Right cardiac atrium (tissue), 5 donors: ENCODE data around the gene RBM44. TPM values are rescaled to one million over a fixed set of nuclear protein-coding genes. Genes with fewer than 3 reads are reported as not detected.

ENCODE experiments used
- ATAC-seq, 2 donors: fragments of 200-7000 bp; cut with Tn5 transposase; one replicate each; pipeline versions ENCODE4 v1.8.0 to v1.9.1; 2020; ENCODE audit warnings: moderate library complexity in 2 of 2, mild to moderate bottlenecking in 1 of 2
- DNase-seq, 3 donors: peaks; one replicate each; pipeline ENCODE4 v3.0.0-alpha.2; 2020
- H3K27ac ChIP-seq: one replicate; pipeline ENCODE4 v1.5.1; 2013; ENCODE audit warnings: mild to moderate bottlenecking, low read length, control low read depth, moderate library complexity
- H3K27me3 ChIP-seq: one replicate; pipeline ENCODE4 v1.6.1; 2013; ENCODE audit not compliant: control insufficient read depth, insufficient read depth
- H3K4me1 ChIP-seq: one replicate; pipeline ENCODE4 v1.6.1; 2013; ENCODE audit warnings: low read length; ENCODE audit not compliant: control insufficient read depth, insufficient read depth
- H3K4me3 ChIP-seq: one replicate; pipeline ENCODE4 v1.5.1; 2013; ENCODE audit warnings: low read length, control low read depth
- H3K9me3 ChIP-seq: one replicate; pipeline ENCODE4 v1.6.1; 2013; ENCODE audit warnings: low read length; ENCODE audit not compliant: control insufficient read depth
- WGBS: extraction: QIAGEN DNeasy Blood & Tissue Kit; methylation state at CpG from one replicate; pipeline ENCODE4 v1.1.7; 2013; 5-methylcytosine and 5-hydroxymethylcytosine counted together
- intact Hi-C, 4 donors: fragments of 100-400 bp; cut with DNase I; formaldehyde crosslinking; loops; one replicate each; pipeline versions ENCODE4 v1.11.0 to v1.14.0; 2022 to 2023
- polyA plus RNA-seq: library from polyadenylated mRNA; stranded (reverse); fragments of 200-250 nt; gene quantifications from one replicate; pipeline ENCODE4 v1.2.3, GENCODE V29; 2013
- total RNA-seq, 4 donors: library from RNA; stranded (reverse); fragmentation: NEBNext Ultra II Directional; extraction: Animal tissue kit (Norgen Biotek cat#: 25700); gene quantifications; one replicate each; pipeline ENCODE4 v1.2.1, GENCODE V29; 2021
- donor health status: healthy with polysubstance abuse.
- donor health status: DM: no; HTN: yes; CAD: no.
- donor health status: DM: no; HTN: no; CAD: no.
- donor health status: DM: no; HTN: yes; CAD: no; lungs with severe emphysema.
- donor health status: DM: yes; HTN: yes; CAD: no.

The RBM44 gene
- total and polyA plus RNA-seq, 5 donors = 0.20 to 0.70 (median 0.35) TPM

DNA sequence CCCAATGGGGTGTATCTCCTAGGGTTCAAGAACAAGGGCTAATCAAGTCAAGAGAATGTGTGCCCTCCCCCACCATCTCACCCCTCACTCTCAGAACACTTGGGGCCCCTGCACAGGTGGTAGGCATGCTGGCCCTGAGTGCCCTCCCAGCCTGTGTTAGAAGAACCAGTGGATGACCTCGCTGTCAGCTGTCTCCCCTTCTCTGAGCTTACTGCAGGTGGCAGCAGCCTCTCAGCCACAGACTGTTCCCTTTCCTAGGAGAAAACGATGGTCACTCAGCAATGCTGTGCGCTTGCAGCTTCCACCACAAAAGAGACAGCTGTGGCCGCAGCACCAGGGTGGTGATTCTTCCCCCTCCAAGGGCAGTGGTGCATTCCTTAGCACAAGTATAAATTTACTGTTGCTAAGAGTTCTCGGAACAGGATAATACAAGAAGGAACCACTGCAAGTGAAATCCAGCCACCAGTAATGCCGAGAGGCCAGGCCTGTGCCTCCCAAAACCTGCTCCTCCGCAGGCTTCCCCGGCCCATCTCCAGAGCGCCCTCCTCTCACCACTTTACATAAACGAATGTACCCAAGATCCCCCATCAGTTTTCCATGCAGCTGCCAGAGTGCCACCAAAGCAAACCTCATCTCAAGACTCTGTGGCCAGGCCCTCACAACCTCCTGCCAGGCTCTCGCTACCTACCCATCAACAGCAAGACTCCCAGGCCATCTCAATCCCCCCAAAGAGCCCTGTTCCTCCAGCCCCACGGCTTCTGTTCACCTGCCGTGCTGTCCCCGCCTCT, 59.9 kb downstream of the RBM44 start:
- no peaks in the 10 kb centered on the region for H3K27me3 ChIP-seq
- DNase-seq (peak; percentile 62 to 82 (median 82)), ATAC-seq (peak; percentile 83 to 90)
- intact Hi-C loops = loop anchor here in 2 of 4 donors (2.0 to 10.0 kb wide), 2 partner anchors 402 to 406 kb away; no protein-coding TSS in a partner anchor
- H3K27ac ChIP-seq = no peak overlapping the region
- no peak overlapping the region for H3K4me3 ChIP-seq
- 48% methylated on average over 14 of the region's 14 CpGs for WGBS
- H3K4me1 ChIP-seq = no peaks in the 10 kb centered on the region
- H3K9me3 ChIP-seq = no peaks in the 10 kb centered on the region

GRCh38 chr2:237859082-237859433, 60.5 kb downstream of the RBM44 start:
- Histone ChIP-seq H3K9me3 (no peaks in the 10 kb centered on the region), H3K4me3 (peak overlapping the region; percentile 55), H3K27ac (no peak overlapping the region), H3K4me1 (no peaks in the 10 kb centered on the region), H3K27me3 (no peaks in the 10 kb centered on the region)
- peak in 1 of 3 donors; percentile 42 for DNase-seq
- no peak for ATAC-seq
- WGBS = 49% methylated on average over 15 of the region's 15 CpGs
- intact Hi-C loops = loop anchor here in 2 of 4 donors (2.0 to 10.0 kb wide), 2 partner anchors 402 to 406 kb away; no protein-coding TSS in a partner anchor

DNA sequence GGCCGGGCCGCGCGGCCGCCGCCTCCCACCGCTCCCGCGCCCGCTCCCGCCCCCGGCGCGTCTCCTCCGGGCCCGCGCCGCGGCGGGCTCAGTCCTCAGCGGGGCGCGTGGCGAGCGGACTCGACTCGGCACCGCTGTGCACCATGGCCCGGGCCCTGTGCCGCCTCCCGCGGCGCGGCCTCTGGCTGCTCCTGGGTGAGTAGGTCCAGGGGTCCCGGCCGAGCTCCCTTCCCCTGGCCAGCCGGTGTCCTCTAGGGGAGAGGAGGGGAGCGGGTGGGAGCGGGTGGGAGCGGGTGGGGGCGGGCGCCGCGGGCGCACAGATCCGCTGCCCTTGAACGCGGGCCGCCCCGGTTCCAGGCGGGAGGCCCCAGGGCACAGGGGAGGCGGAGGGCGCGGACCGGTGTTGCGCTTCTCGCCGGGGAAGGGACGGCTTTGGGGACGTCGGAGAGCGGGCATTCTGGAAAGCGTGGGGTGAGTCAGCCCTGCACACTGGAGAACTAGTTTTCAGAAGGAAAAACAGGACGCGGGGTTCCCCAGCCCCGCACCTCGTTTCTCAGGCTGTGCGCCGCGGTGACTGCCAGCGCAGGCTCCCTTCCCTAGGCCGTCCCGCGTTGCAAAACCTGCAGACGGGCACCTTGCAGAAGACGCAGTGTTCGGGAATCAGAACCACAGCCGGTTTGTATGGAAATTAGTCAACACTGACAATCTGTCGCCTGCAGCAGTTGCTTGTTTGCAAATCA, 61.1 kb downstream of the RBM44 start, which contains the start of gene RAMP1:
RAMP1 (plus strand) TSS at position 91 of the 740 bp plus-strand sequence; CDS start at position 144, 53 bp downstream.
- intact Hi-C loops = loop anchor here in 2 of 4 donors (2.0 to 10.0 kb wide), 2 partner anchors 401 to 405 kb away; no protein-coding TSS in a partner anchor
- Histone ChIP-seq H3K4me3 (peak within 1 kb of the TSS; percentile 55), H3K9me3 (no peaks in the 10 kb centered on the region), H3K4me1 (peaks cover 2% of the 10 kb centered on the region), H3K27me3 (no peaks in the 10 kb centered on the region), H3K27ac (peak within 1 kb of the TSS; percentile 28)
- peak; percentile 46 to 51 for ATAC-seq
- DNase-seq = peak in 2 of 3 donors; percentile 57 to 74
- WGBS = 2% methylated on average over 79 of the region's 79 CpGs

DNA sequence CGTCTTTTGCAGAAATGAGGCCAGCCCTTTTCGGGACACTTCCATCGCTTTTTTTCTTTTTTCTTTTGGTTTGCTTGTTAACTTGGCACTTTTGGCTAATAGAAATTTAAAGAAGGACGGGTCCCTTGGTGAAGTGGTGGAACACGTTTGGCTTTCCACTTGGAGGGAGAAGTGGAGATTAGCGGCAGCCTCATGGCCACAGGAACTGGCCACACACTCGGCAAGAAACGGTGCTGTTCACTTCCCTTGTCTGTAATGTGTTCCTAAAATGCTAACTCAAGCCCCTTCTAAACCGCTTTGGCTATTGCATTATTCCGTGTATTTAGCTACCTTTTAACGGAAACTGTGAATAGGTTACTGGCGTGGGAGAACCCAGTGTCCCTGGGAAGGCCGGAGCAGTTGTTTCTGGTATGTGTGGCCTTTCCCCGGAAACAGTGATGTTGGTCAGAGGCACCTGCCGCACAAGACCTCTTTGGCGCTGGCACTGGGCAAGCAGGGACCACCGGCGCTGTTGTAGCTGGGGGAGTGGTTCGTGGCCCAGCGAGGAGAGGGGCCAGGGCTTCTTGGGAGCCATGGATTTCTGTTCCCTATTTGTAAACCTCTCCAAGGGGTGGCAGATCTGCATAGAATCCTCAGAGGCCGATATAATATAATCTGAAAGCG, 61.8 kb downstream of the RBM44 start:
- no peaks in the 10 kb centered on the region for H3K9me3 ChIP-seq
- DNase-seq (peak in 2 of 3 donors; percentile 47 to 56), ATAC-seq (no peak)
- WGBS = 48% methylated on average over 22 of the region's 22 CpGs
- H3K27me3 ChIP-seq = no peaks in the 10 kb centered on the region
- H3K4me3 ChIP-seq = peak overlapping the region; percentile 55
- peaks cover 2% of the 10 kb centered on the region for H3K4me1 ChIP-seq
- intact Hi-C loops = no loop called here
- peak overlapping the region; percentile 28 for H3K27ac ChIP-seq

GRCh38 chr2:237861875-237862527, 63.4 kb downstream of the RBM44 start:
- 74% methylated on average over 11 of the region's 11 CpGs for WGBS
- DNase-seq (no peak), ATAC-seq (no peak)
- Histone ChIP-seq H3K9me3 (no peaks in the 10 kb centered on the region), H3K27me3 (no peaks in the 10 kb centered on the region), H3K4me3 (no peak overlapping the region), H3K4me1 (peaks cover 2% of the 10 kb centered on the region), H3K27ac (no peak overlapping the region)
- intact Hi-C loops = no loop called here

GRCh38 chr2:237862528-237862895, 63.9 kb downstream of the RBM44 start:
- H3K4me1 ChIP-seq = peaks cover 2% of the 10 kb centered on the region
- H3K9me3 ChIP-seq = no peaks in the 10 kb centered on the region
- DNase-seq (peak in 1 of 3 donors; percentile 41), ATAC-seq (no peak)
- H3K27ac ChIP-seq = no peak overlapping the region
- 88% methylated on average over 8 of the region's 8 CpGs for WGBS
- no peaks in the 10 kb centered on the region for H3K27me3 ChIP-seq
- intact Hi-C loops = no loop called here
- H3K4me3 ChIP-seq = no peak overlapping the region

- 85% methylated on average over 4 of the region's 4 CpGs for WGBS
- Histone ChIP-seq H3K9me3 (no peaks in the 10 kb centered on the region), H3K27ac (no peak overlapping the region), H3K27me3 (no peaks in the 10 kb centered on the region), H3K4me3 (no peak overlapping the region), H3K4me1 (peaks cover 2% of the 10 kb centered on the region)
- intact Hi-C loops = no loop called here
- ATAC-seq (no peak), DNase-seq (no peak)
Observed at GRCh38 chr2:237863102-237863511, 64.5 kb downstream of the RBM44 start.

DNA sequence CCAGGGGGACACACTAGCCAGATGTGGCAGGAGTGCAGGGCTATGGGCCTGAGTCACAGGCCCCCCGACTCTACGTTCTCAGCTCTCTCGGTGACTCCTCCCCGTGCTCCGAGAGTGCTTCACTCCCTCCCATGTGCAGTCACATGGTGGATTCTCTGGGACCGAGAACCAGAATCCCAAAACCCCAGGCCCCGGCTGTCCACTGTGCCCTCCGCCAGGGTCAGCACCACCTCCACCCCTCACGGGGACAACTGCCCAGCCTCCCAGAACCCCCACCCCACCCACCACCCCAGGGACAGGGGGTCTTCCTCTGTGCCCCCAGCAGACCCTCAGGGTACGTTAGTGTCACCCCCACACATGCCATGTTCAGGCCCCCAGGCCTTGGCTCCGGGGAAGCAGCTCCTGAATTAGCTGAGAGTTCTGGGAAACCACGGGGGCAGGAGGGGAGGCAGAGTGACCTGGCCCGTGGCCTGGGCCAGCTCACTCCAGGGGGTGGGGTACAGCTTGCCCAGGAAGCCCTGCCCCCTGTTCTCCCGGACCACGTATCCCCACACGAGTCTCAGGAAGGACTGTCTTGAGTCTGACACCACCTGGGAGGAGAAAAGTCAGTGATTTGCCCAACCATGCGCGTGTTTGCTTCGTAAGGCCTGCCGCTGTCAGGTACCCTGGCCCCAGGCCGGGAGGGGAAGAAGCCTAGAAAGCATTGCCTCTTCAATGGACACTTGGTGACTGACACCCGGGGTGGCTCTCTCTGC, 65.3 kb downstream of the RBM44 start:
- Histone ChIP-seq H3K4me3 (no peak overlapping the region), H3K27ac (peak overlapping the region; percentile 43), H3K9me3 (no peaks in the 10 kb centered on the region), H3K27me3 (no peaks in the 10 kb centered on the region), H3K4me1 (peaks cover 2% of the 10 kb centered on the region)
- DNase-seq (peak in 2 of 3 donors; percentile 47 to 49), ATAC-seq (peak in 1 of 2 donors; percentile 30)
- intact Hi-C loops = no loop called here
- 63% methylated on average over 22 of the region's 22 CpGs for WGBS

- no peaks in the 10 kb centered on the region for H3K9me3 ChIP-seq
- peak in 1 of 2 donors; percentile 3 for ATAC-seq
- no peak overlapping the region for H3K4me3 ChIP-seq
- intact Hi-C loops = no loop called here
- H3K27me3 ChIP-seq = no peaks in the 10 kb centered on the region
- peaks cover 2% of the 10 kb centered on the region for H3K4me1 ChIP-seq
- peak overlapping the region; percentile 30 for H3K27ac ChIP-seq
- DNase-seq = peak in 1 of 3 donors; percentile 40
- 63% methylated on average over 10 of the region's 10 CpGs for WGBS
Observed at GRCh38 chr2:237864444-237864931, 65.9 kb downstream of the RBM44 start.
